G401.6 (cell line): ENCODE data around the gene ENTPD8.
"Not testable (repeated sequence)": the region's sequence is repeated elsewhere in the genome, so short reads cannot be mapped to it uniquely, and the experiment has no call there.

Experiments used
- FAIRE-seq: peaks from 2 replicates; lab custom pipeline; 2012; peaks lifted over from hg19 to GRCh38; lab: Jason Lieb, UNC

Gene ENTPD8

GRCh38 chr9:137458194-137459151, 17.3 kb upstream of the ENTPD8 start:
- no peak for FAIRE-seq

GRCh38 chr9:137457406-137458193, 16.4 kb upstream of the ENTPD8 start:
- no peak for FAIRE-seq

- no peak for FAIRE-seq
These were observed 15.8 kb upstream of the ENTPD8 start for GRCh38 chr9:137456864-137457405.

DNA sequence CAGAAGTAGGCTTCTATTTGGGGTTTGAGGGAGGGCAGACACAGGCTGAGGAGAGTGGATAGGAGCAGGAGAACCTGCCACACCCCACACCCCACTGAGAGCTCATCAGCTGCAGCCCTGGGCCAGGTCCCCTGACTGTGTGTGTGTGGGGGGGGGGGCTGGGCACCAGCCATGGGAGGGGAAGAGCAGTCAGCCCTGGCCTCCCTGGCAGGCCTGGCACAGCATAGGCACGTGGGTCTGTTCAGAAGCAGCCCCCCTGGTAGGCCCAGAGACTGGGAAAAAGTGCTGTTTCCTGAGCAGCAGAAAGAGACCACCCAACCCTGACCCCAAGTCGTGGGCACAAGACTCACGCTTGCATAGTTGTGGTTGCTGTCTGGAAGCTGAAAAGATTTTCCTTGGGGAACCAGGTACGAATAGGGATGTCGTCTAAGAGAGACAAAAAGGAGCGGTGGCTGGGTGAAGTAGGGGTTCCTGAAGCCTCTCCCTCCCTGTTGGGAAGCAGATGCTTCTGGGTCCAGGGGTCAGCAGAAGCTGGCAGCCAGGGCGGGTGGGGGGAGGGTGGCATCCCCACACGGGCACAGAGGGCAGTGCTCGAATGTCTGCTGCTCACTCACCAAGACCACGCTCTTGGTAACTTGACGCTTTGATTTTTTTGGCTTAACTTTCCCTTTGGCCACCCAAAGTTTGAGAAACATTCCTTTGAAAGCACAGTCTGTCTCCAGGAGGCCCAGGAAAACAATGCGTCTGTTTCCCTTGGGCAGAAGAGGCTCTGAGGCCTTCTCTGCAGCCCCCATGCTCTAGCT, 15.1 kb upstream of the ENTPD8 start:
- no peak for FAIRE-seq

DNA sequence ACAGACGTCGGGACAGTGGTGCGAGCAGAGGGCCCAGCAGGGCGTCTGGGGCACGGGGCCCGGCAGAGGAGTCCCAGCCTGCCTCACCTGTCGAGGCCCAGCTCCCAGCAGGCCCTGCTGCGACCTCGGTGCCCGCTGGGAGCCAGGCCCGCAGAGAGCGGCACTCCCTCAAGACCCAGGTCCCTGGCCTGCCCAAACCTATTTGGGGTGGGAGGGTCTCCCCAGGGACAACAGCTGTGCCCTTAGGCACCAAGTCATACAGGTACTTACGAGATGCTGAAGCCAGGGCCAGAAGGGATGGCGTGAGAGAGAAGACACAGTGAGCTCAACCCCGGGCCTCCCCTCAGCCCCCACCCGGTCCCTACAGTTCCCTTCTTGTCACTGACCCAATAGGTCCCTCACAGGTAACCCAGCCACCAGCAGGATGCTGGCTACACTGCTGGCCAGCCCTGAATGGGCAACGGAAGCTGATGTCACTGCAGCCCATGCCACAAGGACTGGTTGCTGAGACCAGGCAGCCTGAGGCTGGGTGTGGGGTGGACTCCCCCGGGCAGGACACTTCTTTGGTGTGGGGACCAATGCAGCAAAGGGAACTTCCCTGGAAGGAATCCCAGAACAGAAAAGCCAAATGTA, 14.3 kb upstream of the ENTPD8 start:
- no peak for FAIRE-seq

DNA sequence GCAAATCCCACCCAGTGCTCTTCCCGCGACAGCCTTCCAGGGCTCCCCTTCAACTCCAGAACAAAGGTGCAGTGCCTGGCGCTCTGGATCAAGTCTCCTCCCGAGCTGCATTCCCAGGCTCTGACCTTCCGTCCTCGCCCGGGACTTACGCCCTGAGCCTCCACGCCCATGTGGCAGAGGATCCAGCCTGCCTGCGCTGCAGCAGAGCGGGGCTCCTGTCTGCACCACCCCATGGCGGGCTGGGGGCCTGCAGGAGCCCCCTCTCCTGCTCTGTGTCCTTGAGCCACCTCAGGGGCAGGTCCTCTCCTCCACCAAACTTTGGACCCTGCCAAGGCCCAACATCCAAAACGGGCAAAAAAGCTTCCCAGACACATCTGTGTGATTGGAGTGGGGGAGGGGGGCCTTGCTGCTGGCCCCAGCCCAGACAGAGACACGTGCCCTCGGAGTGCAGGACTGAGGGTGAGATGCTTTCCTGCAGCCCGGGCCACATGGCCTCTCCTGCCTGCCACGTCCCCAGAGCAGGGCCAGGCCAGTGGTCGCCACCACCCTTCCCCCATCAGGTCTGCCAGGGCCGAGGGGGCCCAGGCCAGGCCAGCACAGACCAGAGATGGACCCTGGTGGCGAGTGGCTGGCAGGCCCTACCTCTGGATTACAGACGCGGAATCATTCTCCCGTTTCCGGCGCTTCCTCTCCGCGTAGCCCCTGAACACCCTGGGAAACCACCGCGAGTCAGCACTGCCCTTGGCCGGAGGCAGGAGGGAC, 13.6 kb upstream of the ENTPD8 start:
- FAIRE-seq: no peak

DNA sequence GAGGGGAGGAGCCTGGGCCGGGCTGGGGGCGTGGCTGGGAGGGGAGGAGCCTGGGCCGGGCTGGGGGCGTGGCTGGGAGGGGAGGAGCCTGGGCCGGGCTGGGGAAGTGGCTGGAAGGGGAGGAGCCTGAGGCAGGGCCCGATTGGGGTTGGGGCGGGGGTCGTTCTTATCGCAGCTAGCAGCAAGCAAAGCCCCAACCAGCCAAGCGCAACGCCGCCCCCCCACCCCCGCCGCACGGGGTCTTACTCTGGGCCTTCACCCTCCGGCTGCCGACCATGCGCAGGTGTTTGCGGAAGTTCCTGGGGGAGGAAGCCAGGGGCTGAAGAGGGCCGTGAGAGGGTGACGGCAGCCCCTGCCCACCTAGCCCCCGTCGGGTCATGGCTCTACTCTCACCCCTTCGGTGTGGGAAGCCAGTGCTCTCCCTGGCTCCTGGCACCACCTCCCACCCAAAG, 13.0 kb upstream of the ENTPD8 start:
- no peak for FAIRE-seq

DNA sequence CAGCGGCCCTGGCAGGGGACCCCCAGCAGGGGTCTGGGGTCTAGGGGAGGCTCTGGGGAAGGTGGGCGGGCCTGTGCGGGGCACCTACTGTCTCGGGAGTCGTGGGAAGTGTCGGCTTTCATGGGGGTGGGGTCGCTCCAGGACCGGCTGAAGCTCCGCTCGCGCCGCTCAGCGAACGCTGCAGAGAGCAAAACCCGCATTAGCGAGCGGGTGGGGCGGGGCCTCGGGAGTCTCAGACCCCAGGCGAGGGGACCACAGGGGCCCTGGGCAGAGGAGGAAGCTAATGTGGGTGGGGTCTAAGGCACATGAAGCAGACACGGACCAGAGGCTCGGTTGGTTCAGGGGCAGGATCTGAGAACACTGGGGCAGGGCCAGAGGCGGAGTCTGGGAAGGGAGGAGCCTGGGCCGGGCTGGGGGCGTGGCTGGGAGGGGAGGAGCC, 12.5 kb upstream of the ENTPD8 start:
- FAIRE-seq: no peak

- FAIRE-seq: no peak
These were observed 11.8 kb upstream of the ENTPD8 start for GRCh38 chr9:137452761-137453642.

DNA sequence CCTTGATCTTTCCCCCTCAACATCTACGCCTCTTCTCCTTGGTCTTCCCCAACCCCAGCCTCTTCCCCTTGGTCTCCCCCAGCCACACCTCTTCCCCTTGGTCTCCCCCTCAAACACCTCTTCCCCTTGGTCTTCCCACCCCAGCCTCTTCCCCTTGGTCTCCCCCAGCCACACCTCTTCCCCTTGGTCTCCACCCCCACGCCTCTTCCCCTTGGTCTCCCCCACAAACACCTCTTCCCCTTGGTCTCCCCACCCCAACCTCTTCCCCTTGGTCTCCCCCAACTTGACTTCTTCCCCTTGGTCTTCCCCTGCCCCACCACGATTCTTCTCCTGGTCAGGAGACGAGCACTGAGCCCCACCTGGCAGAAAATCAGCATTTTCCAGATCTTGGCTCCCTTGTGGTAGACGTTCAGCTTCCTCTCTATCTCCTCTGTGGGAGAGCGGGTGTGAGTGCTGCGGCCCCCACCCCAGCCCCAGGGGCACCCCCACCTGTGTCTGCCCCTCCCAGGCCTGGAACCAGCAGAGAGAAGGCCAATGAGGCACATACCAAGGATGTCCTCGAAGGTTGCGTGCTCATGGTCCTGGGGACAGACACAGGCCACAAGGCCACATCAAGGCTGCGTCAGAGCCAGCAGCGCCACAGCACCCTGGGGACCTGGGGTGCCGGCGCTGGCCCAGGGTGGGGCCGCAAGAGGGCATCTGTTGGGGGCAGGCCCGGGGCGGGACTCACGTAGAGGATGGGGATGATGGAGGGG, 11.0 kb upstream of the ENTPD8 start:
- no peak for FAIRE-seq

DNA sequence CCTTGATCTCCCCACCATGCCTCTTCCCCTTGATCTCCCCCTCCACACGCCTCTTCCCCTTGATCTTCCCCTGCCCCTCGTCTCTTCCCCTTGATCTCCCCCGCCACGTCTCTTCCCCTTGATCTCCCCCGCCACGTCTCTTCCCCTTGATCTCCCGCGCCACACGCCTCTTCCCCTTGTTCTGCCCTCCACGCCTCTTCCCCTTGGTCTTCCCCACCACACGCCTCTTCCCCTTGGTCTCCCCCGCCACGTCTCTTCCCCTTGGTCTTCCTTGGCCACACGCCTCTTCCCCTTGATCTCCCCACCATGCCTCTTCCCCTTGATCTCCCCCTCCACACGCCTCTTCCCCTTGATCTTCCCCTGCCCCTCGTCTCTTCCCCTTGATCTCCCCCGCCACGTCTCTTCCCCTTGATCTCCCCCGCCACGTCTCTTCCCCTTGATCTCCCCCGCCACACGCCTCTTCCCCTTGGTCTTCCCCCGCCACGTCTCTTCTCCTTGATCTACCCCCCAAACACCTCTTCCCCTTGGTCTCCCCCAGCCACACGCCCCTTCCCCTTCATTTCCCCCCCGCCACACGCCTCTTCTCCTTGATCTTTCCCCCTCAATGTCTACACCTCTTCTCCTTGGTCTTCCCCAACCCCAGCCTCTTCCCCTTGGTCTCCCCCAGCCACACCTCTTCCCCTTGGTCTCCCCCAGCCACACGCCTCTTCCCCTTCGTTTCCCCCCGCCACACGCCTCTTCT, 10.3 kb upstream of the ENTPD8 start:
- not testable (repeated sequence) for FAIRE-seq

GRCh38 chr9:137450539-137451222, 9.5 kb upstream of the ENTPD8 start:
- not testable (repeated sequence) for FAIRE-seq

DNA sequence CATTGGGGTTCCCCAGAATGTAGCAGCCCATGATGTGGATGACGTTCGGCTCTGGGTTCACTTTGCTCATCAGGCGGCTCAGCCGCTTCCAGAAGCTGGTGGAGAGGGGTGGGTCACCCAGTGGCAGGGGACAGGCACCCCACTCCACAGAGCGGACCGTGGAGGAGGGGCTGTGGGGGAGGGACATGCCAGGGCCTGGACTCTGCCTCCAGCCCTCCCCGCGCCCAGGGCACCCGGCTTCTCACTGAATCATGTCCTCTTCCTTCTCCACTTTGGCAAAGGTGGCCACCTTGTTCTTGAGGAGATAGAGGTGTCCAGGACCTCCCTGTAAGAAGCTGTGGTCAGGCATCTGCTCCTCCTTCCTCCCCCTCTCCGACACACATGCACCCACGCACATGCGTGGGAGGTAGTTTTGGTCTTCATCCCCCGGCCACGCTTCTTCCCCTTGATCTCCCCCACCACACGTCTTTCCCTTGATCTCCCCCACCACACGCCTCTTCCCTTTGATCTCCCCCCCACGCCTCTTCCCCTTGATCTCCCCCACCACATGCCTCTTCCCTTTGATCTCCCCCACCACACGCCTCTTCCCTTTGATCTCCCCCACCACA, 8.9 kb upstream of the ENTPD8 start:
- FAIRE-seq: no peak

DNA sequence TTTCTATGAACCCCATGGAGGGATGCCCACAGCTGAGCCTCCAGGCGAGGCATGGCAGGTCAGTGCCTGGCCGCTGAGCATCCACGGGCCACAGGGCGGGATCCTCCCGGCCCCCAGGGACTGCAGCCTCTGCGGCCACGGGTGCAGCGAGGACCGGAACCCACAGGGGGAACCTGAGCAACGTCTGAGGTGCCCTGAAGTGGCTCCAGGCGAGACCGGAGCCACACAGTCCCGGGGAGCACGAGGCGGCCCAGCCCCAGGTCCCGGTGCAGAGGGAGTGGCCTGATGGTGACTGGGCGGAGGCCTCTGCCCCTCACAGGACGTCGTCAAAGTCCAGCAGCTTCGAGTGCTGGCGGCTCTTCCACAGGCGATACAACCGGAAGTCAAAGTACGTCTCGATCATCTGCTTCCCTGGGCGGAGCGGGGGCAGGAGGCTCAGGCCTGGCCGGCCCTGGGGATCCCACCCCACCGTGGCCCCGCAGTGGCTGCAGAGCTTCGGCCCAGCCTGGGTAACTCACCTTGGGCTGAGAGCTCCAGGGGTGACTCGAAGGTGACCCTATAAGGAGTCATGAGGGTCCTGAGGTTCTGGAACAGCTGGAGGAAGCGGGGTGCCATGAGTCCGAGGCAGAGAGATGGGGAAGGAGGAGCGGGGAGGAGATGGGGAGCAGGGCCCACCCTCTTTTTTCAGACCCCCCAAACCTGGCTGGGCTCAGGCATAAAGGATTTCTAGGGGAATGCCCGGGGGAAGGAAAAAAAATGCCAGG, 8.1 kb upstream of the ENTPD8 start:
- FAIRE-seq: no peak

DNA sequence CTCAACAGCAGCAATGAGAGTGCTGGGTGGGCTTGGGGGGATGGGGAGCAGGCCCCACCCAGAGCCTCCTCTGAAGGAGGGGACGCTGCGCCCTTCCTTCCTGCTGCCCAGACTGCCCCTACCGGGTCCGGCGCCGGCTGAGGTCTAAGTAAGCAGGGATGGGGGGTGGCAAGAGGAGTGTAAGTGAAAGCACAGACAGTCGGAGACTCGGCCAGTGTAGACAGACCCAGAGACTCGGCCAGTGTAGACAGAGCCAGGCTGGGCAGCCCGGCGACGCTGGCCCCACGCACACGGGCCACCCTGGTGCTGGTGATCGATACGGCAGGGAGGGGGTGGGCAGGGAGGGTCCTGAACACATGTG, 7.4 kb upstream of the ENTPD8 start:
- FAIRE-seq: no peak
